H54 (cell line): ENCODE results near the gene LEPROT.

ENCODE experiments used
- DNase-seq: peaks from one replicate; pipeline ENCODE4 v3.0.0; 2011; ENCODE audit warnings: low spot score, mixed read lengths; ENCODE audit not compliant: insufficient read length
- FAIRE-seq: peaks from 3 replicates; lab custom pipeline; 2011; peaks lifted over from hg19 to GRCh38; lab: Jason Lieb, UNC
- POLR2A ChIP-seq: IDR thresholded peaks from 2 replicates; pipeline ENCODE4 v1.6.1; 2011; ENCODE audit warnings: low read depth, mild to moderate bottlenecking, low read length

LEPROT gene

GRCh38 chr1:65395887-65396612 lies 24.4 kb upstream of the LEPROT start:
- DNase-seq (no peak), FAIRE-seq (peak; percentile 91)
- TF ChIP-seq POLR2A = no peak

GRCh38 chr1:65398083-65398482 lies 22.4 kb upstream of the LEPROT start:
- DNase-seq = no peak
- peak; percentile 50 for FAIRE-seq
- TF ChIP-seq POLR2A = no peak

- FAIRE-seq = no peak
- no peak for DNase-seq
- TF ChIP-seq POLR2A = no peak
Measured at GRCh38 chr1:65399003-65399402, 21.5 kb upstream of the LEPROT start.

GRCh38 chr1:65401612-65402011 lies 18.9 kb upstream of the LEPROT start:
- TF ChIP-seq POLR2A = no peak
- DNase-seq (no peak), FAIRE-seq (no peak)

GRCh38 chr1:65404941-65405340 lies 15.5 kb upstream of the LEPROT start:
- no peak for DNase-seq
- no peak for FAIRE-seq

GRCh38 chr1:65407877-65408276 lies 12.6 kb upstream of the LEPROT start:
- no peak for TF ChIP-seq POLR2A
- FAIRE-seq (no peak), DNase-seq (no peak)

More at GRCh38 chr1:65404941-65405340, 15.5 kb upstream of the LEPROT start:
- no peak for TF ChIP-seq POLR2A

GRCh38 chr1:65409314-65409713 lies 11.2 kb upstream of the LEPROT start:
- no peak for FAIRE-seq
- no peak for TF ChIP-seq POLR2A

GRCh38 chr1:65409816-65410326 lies 10.6 kb upstream of the LEPROT start:
- no peak for TF ChIP-seq POLR2A
- DNase-seq = no peak
- FAIRE-seq = no peak

More at GRCh38 chr1:65409314-65409713, 11.2 kb upstream of the LEPROT start:
- no peak for DNase-seq

GRCh38 chr1:65412256-65412983 lies 8.0 kb upstream of the LEPROT start:
- DNase-seq (no peak), FAIRE-seq (peak; percentile 83)
- no peak for TF ChIP-seq POLR2A

GRCh38 chr1:65412984-65413375 lies 7.5 kb upstream of the LEPROT start:
- FAIRE-seq = no peak
- DNase-seq = no peak

GRCh38 chr1:65414538-65414937 lies 5.9 kb upstream of the LEPROT start:
- DNase-seq (no peak), FAIRE-seq (no peak)
- TF ChIP-seq POLR2A = no peak

More at GRCh38 chr1:65412984-65413375, 7.5 kb upstream of the LEPROT start:
- no peak for TF ChIP-seq POLR2A

GRCh38 chr1:65416767-65417166 lies 3.7 kb upstream of the LEPROT start:
- TF ChIP-seq POLR2A = no peak
- FAIRE-seq (no peak), DNase-seq (no peak)

- no peak for TF ChIP-seq POLR2A
- no peak for DNase-seq
- no peak for FAIRE-seq
Measured at GRCh38 chr1:65417729-65418128, 2.7 kb upstream of the LEPROT start.

GRCh38 chr1:65418522-65419185 lies 1.8 kb upstream of the LEPROT start:
- no peak for DNase-seq
- no peak for TF ChIP-seq POLR2A
- peak; percentile 75 for FAIRE-seq
